ENCODE data around the gene ZNF358.

- TF ChIP-seq, protein P1, sequence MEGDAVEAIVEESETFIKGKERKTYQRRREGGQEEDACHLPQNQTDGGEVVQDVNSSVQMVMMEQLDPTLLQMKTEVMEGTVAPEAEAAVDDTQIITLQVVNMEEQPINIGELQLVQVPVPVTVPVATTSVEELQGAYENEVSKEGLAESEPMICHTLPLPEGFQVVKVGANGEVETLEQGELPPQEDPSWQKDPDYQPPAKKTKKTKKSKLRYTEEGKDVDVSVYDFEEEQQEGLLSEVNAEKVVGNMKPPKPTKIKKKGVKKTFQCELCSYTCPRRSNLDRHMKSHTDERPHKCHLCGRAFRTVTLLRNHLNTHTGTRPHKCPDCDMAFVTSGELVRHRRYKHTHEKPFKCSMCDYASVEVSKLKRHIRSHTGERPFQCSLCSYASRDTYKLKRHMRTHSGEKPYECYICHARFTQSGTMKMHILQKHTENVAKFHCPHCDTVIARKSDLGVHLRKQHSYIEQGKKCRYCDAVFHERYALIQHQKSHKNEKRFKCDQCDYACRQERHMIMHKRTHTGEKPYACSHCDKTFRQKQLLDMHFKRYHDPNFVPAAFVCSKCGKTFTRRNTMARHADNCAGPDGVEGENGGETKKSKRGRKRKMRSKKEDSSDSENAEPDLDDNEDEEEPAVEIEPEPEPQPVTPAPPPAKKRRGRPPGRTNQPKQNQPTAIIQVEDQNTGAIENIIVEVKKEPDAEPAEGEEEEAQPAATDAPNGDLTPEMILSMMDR (IDR thresholded peaks at IDR 0.05; ENCODE audit: low read length): no peak
- TF ChIP-seq EZH2 (optimal IDR thresholded peaks at IDR 0.05; ENCODE audit: low read depth, low read length): no peak
- TF ChIP-seq EZH2phosphoT487 (IDR thresholded peaks at IDR 0.05; ENCODE audit: low read length): no peak
Measured at GRCh38 chr19:7558667-7559066, 42.8 kb downstream of the ZNF358 start.
